MM.1S (cell line): Measurements from ENCODE around the gene FOS.

Source experiments
- DNase-seq: peaks from one replicate; pipeline ENCODE4 v3.0.0-alpha.2; 2015
- H2AFZ ChIP-seq: fragments of 300-600 bp; sonication (generic); 2 replicates; pipeline ENCODE4 v1.6.0; 2016; ENCODE audit warnings: antibody characterized with exemption, low read length
- H3F3A ChIP-seq: fragments of 300-600 bp; sonication (generic); 2 replicates; pipeline ENCODE4 v1.6.1; 2016; ENCODE audit warnings: mild to moderate bottlenecking, antibody characterized with exemption, low read length, moderate library complexity, mixed read lengths; ENCODE audit not compliant: insufficient read depth
- H3K27ac ChIP-seq: fragments of 300-600 bp; sonication (generic); 2 replicates; pipeline ENCODE4 v1.5.1; 2016; ENCODE audit warnings: mild to moderate bottlenecking, low read length
- H3K27me3 ChIP-seq: fragments of 300-600 bp; sonication (generic); replicated peaks from 2 replicates; pipeline ENCODE4 v1.6.0; 2016; ENCODE audit warnings: low read length; ENCODE audit not compliant: insufficient read depth
- H3K36me3 ChIP-seq: fragments of 300-600 bp; sonication (generic); replicated peaks from 2 replicates; pipeline ENCODE4 v1.6.1; 2016; ENCODE audit warnings: mild to moderate bottlenecking, low read length, mixed read lengths; ENCODE audit not compliant: insufficient read depth
- H3K4me1 ChIP-seq: fragments of 300-600 bp; sonication (generic); 2 replicates; pipeline ENCODE4 v1.6.1; 2016; ENCODE audit warnings: low read length, mixed read lengths
- H3K4me2 ChIP-seq: fragments of 300-600 bp; sonication (generic); 2 replicates; pipeline ENCODE4 v1.6.0; 2016; ENCODE audit warnings: low read depth, low read length
- H3K4me3 ChIP-seq: fragments of 300-600 bp; sonication (generic); 2 replicates; pipeline ENCODE4 v1.5.1; 2016; ENCODE audit warnings: low read length, mixed read lengths
- H3K79me2 ChIP-seq: fragments of 300-600 bp; sonication (generic); 2 replicates; pipeline ENCODE4 v1.6.1; 2016; ENCODE audit warnings: mixed run types, low read length, mixed read lengths
- H3K9ac ChIP-seq: fragments of 300-600 bp; sonication (generic); 2 replicates; pipeline ENCODE4 v1.6.1; 2016; ENCODE audit warnings: low read length, mixed read lengths
- H3K9me2 ChIP-seq: fragments of 300-600 bp; sonication (generic); replicated peaks from 2 replicates; pipeline ENCODE4 v1.6.1; 2016; ENCODE audit warnings: mild to moderate bottlenecking, low read length, mixed read lengths; ENCODE audit not compliant: insufficient read depth
- H3K9me3 ChIP-seq: fragments of 300-600 bp; sonication (generic); replicated peaks from 2 replicates; pipeline ENCODE4 v1.6.1; 2016; ENCODE audit warnings: mild to moderate bottlenecking, low read length, mixed read lengths; ENCODE audit not compliant: insufficient read depth
- H4K20me1 ChIP-seq: fragments of 300-600 bp; sonication (generic); 2 replicates; pipeline ENCODE4 v1.6.1; 2016; ENCODE audit warnings: mild to moderate bottlenecking, low read length, moderate library complexity, mixed read lengths; ENCODE audit not compliant: insufficient read depth
- TF ChIP-seq, protein P1 (sequence below): fragments of 300-600 bp; sonication (generic); IDR thresholded peaks from 2 replicates; pipeline ENCODE4 v1.5.1; 2016; ENCODE audit warnings: antibody characterized with exemption, low read length, mixed read lengths

FOS gene

GRCh38 chr14:75331471-75331870, 52.8 kb downstream of the FOS start:
- Histone ChIP-seq H3K4me1 (no peaks in the 10 kb centered on the region), H3K4me2 (no peak overlapping the region), H2AFZ (no peak overlapping the region), H3K27me3 (no peaks in the 10 kb centered on the region), H3K9me3 (no peaks in the 10 kb centered on the region), H3K9ac (no peak overlapping the region), H3K79me2 (no peaks in the 10 kb centered on the region), H3K4me3 (no peak overlapping the region), H3K27ac (no peak overlapping the region), H3F3A (no peaks in the 10 kb centered on the region), H4K20me1 (no peaks in the 10 kb centered on the region), H3K9me2 (no peaks in the 10 kb centered on the region), H3K36me3 (no peaks in the 10 kb centered on the region)
- TF ChIP-seq, protein P1, sequence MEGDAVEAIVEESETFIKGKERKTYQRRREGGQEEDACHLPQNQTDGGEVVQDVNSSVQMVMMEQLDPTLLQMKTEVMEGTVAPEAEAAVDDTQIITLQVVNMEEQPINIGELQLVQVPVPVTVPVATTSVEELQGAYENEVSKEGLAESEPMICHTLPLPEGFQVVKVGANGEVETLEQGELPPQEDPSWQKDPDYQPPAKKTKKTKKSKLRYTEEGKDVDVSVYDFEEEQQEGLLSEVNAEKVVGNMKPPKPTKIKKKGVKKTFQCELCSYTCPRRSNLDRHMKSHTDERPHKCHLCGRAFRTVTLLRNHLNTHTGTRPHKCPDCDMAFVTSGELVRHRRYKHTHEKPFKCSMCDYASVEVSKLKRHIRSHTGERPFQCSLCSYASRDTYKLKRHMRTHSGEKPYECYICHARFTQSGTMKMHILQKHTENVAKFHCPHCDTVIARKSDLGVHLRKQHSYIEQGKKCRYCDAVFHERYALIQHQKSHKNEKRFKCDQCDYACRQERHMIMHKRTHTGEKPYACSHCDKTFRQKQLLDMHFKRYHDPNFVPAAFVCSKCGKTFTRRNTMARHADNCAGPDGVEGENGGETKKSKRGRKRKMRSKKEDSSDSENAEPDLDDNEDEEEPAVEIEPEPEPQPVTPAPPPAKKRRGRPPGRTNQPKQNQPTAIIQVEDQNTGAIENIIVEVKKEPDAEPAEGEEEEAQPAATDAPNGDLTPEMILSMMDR: no peak
- DNase-seq: no peak
